OCI-LY7 (cell line): ENCODE results near the gene PTEN. TPM values are rescaled to one million over a fixed set of nuclear protein-coding genes. Genes with fewer than 3 reads are reported as not detected.
"Not testable (repeated sequence)": the region's sequence is repeated elsewhere in the genome, so short reads cannot be mapped to it uniquely, and the experiment has no call there.

Experiments used
- BruUV-seq: library from RNA; stranded (reverse); fragments of 400-500 nt; replicated peaks from 2 replicates; lab custom pipeline; 2021; lab: Mats Ljungman, UMichigan
- CTCF ChIA-PET: fragments of 300-600 bp; sonication (Branson Sonifier 250); formaldehyde crosslinking; loops from one replicate; lab custom pipeline; 2022; ENCODE audit warnings: antibody characterized with exemption; ENCODE audit not compliant: unreplicated experiment; lab: Charles Lee
- POLR2A ChIA-PET: fragments of 300-600 bp; sonication (Branson Sonifier 250); formaldehyde crosslinking; loops from one replicate; lab custom pipeline; 2022; ENCODE audit warnings: antibody characterized with exemption; lab: Charles Lee
- DNase-seq: peaks from one replicate; pipeline ENCODE4 v3.0.0-alpha.2; 2015; ENCODE audit warnings: low spot score
- H2AFZ ChIP-seq: fragments of 200-600 bp; sonication (generic), shearing (Covaris generic); 2 replicates; pipeline ENCODE4 v1.6.1; 2014; ENCODE audit warnings: mild to moderate bottlenecking, antibody characterized with exemption, low read length, moderate library complexity
- H3K27ac ChIP-seq: fragments of 200-600 bp; sonication (generic); 2 replicates; pipeline ENCODE4 v1.5.1; 2014; ENCODE audit warnings: mixed run types, low read depth, mild to moderate bottlenecking, moderate library complexity, low read length, inconsistent platforms; ENCODE audit not compliant: poor library complexity, severe bottlenecking
- H3K36me3 ChIP-seq: fragments of 200-600 bp; sonication (generic); 2 replicates; pipeline ENCODE4 v1.6.1; 2014; ENCODE audit warnings: mild to moderate bottlenecking, antibody characterized with exemption, low read length, moderate library complexity, mixed read lengths; ENCODE audit not compliant: insufficient read depth
- H3K4me1 ChIP-seq: fragments of 200-600 bp; sonication (generic); 2 replicates; pipeline ENCODE4 v1.5.1; 2014; ENCODE audit warnings: mild to moderate bottlenecking, low read length; ENCODE audit not compliant: insufficient read depth, poor library complexity, severe bottlenecking
- H3K4me2 ChIP-seq: fragments of 200-600 bp; sonication (generic); 2 replicates; pipeline ENCODE4 v1.6.1; 2014; ENCODE audit warnings: mild to moderate bottlenecking, low read length
- H3K4me3 ChIP-seq: fragments of 200-600 bp; sonication (generic); 2 replicates; pipeline ENCODE4 v1.5.1; 2014; ENCODE audit warnings: mild to moderate bottlenecking, low read depth, low read length; ENCODE audit not compliant: poor library complexity, severe bottlenecking
- H3K79me2 ChIP-seq: fragments of 200-600 bp; sonication (generic); 2 replicates; pipeline ENCODE4 v1.6.1; 2016; ENCODE audit warnings: low read depth, mild to moderate bottlenecking, low read length, moderate library complexity, mixed read lengths; ENCODE audit not compliant: insufficient read depth
- H3K9me2 ChIP-seq: fragments of 200-600 bp; sonication (generic); 2 replicates; pipeline ENCODE4 v1.6.1; 2016; ENCODE audit warnings: mild to moderate bottlenecking, low read length, mixed read lengths; ENCODE audit not compliant: insufficient read depth
- H3K9me3 ChIP-seq: fragments of 200-600 bp; sonication (generic); 2 replicates; pipeline ENCODE4 v1.6.1; 2014; ENCODE audit warnings: mild to moderate bottlenecking, mixed run types, low read length, mixed read lengths
- H4K20me1 ChIP-seq: fragments of 200-600 bp; sonication (generic); 2 replicates; pipeline ENCODE4 v1.6.1; 2014; ENCODE audit warnings: mild to moderate bottlenecking, antibody characterized with exemption, low read length, moderate library complexity, mixed read lengths; ENCODE audit not compliant: insufficient read depth
- CTCF ChIP-seq: fragments of 200-600 bp; sonication (generic); conservative IDR thresholded peaks from 2 replicates; pipeline ENCODE4 v1.5.1; 2014; ENCODE audit warnings: mild to moderate bottlenecking, antibody characterized with exemption, low read length, moderate library complexity, mixed read lengths
- EZH2phosphoT487 ChIP-seq: fragments of 200-600 bp; sonication (generic); IDR thresholded peaks from 2 replicates; pipeline ENCODE4 v1.6.1; 2018; ENCODE audit warnings: low read depth, borderline replicate concordance, mild to moderate bottlenecking, mixed run types, antibody characterized with exemption, low read length, moderate library complexity, mixed read lengths
- intact Hi-C: fragments of 100-400 bp; cut with micrococcal nuclease; formaldehyde crosslinking; loops from one replicate; pipeline ENCODE4 v1.10.0; 2022; ENCODE audit not compliant: unreplicated experiment
- total RNA-seq, 2 experiments: library from RNA; depleted of rRNA in 1 of 2; stranded (reverse); fragments of >200 nt in 1 of 2; shearing (Covaris generic) in 1 of 2; gene quantifications; 2 replicates each; pipeline ENCODE4 v1.2.3, GENCODE V29; 2014 to 2022

PTEN gene
- total RNA-seq, 2 experiments from 2014 or later: 135 to 173 TPM

GRCh38 chr10:87827681-87828080, 35.7 kb upstream of the PTEN start:
- no peak for TF ChIP-seq CTCF
- no peak for TF ChIP-seq EZH2phosphoT487
- H3K4me3 ChIP-seq: no peak overlapping the region
- ChIA-PET CTCF (no interaction called here), POLR2A (interaction anchor here (0.6 to 2.3 kb wide), 5 partner anchors 9 to 1101 kb away, joined by 3 to 18 read pairs (median 4); partner anchors contain the start of gene ATAD1)
- H4K20me1 ChIP-seq: no peaks in the 10 kb centered on the region
- intact Hi-C loops: no loop called here
- H3K4me1 ChIP-seq: no peaks in the 10 kb centered on the region
- no peaks in the 10 kb centered on the region for H3K9me3 ChIP-seq
- BruUV-seq: no TSS peak
- no peak for DNase-seq
- H3K9me2 ChIP-seq: no peaks in the 10 kb centered on the region
- no peak overlapping the region for H3K4me2 ChIP-seq
- H3K27ac ChIP-seq: no peak overlapping the region
- H3K36me3 ChIP-seq: no peaks in the 10 kb centered on the region
- H2AFZ ChIP-seq: no peak overlapping the region
- H3K79me2 ChIP-seq: no peaks in the 10 kb centered on the region

DNA sequence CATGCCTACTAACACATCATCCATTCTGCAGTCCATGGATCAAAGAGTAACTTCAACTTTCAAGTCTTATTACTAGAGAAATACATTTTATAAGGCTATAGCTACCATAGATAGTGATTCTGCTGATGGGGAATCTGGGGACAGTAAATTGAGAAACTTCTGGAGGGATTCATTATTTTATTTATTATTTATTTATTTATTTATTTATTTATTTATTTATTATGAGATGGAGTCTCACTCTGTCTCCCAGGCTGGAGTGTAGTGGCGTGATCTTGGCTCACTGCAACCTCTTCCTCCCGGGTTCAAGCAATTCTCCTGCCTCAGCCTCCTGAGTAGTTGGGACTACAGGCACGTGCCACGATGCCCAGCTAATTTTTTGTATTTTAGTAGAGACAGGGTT, 34.4 kb upstream of the PTEN start:
- H3K4me1 ChIP-seq, H3K27ac ChIP-seq, H3K79me2 ChIP-seq, H3K9me3 ChIP-seq, H3K9me2 ChIP-seq, H3K4me2 ChIP-seq, CTCF ChIA-PET, H3K4me3 ChIP-seq, DNase-seq, BruUV-seq, H2AFZ ChIP-seq, H3K36me3 ChIP-seq, intact Hi-C loops, H4K20me1 ChIP-seq: not testable (repeated sequence)
- POLR2A ChIA-PET: interaction anchor here (0.6 to 2.3 kb wide), 7 partner anchors 10 to 722 kb away, joined by 3 to 18 read pairs (median 4); partner anchors contain the start of gene ATAD1

- no peaks in the 10 kb centered on the region for H4K20me1 ChIP-seq
- ChIA-PET POLR2A (interaction anchor here (0.6 to 2.2 kb wide), 7 partner anchors 11 to 751 kb away, joined by 3 to 13 read pairs (median 4); partner anchors contain the start of gene ATAD1), CTCF (no interaction called here)
- H3K79me2 ChIP-seq: no peaks in the 10 kb centered on the region
- H3K4me2 ChIP-seq: no peak overlapping the region
- no peaks in the 10 kb centered on the region for H3K9me2 ChIP-seq
- no TSS peak for BruUV-seq
- no peak overlapping the region for H3K4me3 ChIP-seq
- H2AFZ ChIP-seq: no peak overlapping the region
- TF ChIP-seq EZH2phosphoT487 (no peak), CTCF (no peak)
- no peak overlapping the region for H3K27ac ChIP-seq
- no peaks in the 10 kb centered on the region for H3K4me1 ChIP-seq
- intact Hi-C loops: no loop called here
- H3K9me3 ChIP-seq: no peaks in the 10 kb centered on the region
- DNase-seq: no peak
- no peaks in the 10 kb centered on the region for H3K36me3 ChIP-seq
Observed at GRCh38 chr10:87829986-87830729, 33.3 kb upstream of the PTEN start.
